GM13976 (cell line): Measurements from ENCODE around the gene NAPG.
A peak's percentile ranks its signal among the peaks of the same experiment; 100 is the strongest.

Experiments used
- DNase-seq: peaks from one replicate; pipeline ENCODE4 v3.0.0; 2012; ENCODE audit warnings: low spot score
- CTCF ChIP-seq: IDR thresholded peaks from 2 replicates; pipeline ENCODE4 v1.5.1; 2012; ENCODE audit warnings: borderline replicate concordance, mild to moderate bottlenecking; ENCODE audit not compliant: insufficient read depth; ENCODE audit errors: extremely low read depth, missing control alignments, control extremely low read depth
- in situ Hi-C: fragments of 300-500 bp; cut with MboI; formaldehyde crosslinking; loops from one replicate; pipeline ENCODE4 v1.12.0; 2022; ENCODE audit warnings: low sequenced_read_pairs, mixed read lengths, inconsistent platforms; ENCODE audit not compliant: unreplicated experiment

NAPG gene

GRCh38 chr18:10557085-10557677, 31.4 kb downstream of the NAPG start:
- in situ Hi-C loops: loop anchor here (25.0 kb wide), 2 partner anchors 605 to 1005 kb away; no protein-coding TSS in a partner anchor
- DNase-seq: no peak
- no peak for TF ChIP-seq CTCF

GRCh38 chr18:10558243-10558966, 32.6 kb downstream of the NAPG start:
- TF ChIP-seq CTCF: no peak
- no peak for DNase-seq
- in situ Hi-C loops: loop anchor here (25.0 kb wide), 2 partner anchors 604 to 1004 kb away; no protein-coding TSS in a partner anchor

GRCh38 chr18:10558967-10559298, 33.1 kb downstream of the NAPG start:
- in situ Hi-C loops: loop anchor here (25.0 kb wide), 2 partner anchors 603 to 1003 kb away; no protein-coding TSS in a partner anchor
- DNase-seq: no peak
- TF ChIP-seq CTCF: no peak

GRCh38 chr18:10559553-10560451, 34.0 kb downstream of the NAPG start:
- DNase-seq: peak; percentile 69
- no peak for TF ChIP-seq CTCF
- in situ Hi-C loops: loop anchor here (25.0 kb wide), 2 partner anchors 602 to 1002 kb away; no protein-coding TSS in a partner anchor

- DNase-seq: peak; percentile 79
- TF ChIP-seq CTCF: peak; percentile 59
- in situ Hi-C loops: loop anchor here (25.0 kb wide), 2 partner anchors 602 to 1002 kb away; no protein-coding TSS in a partner anchor
Observed at GRCh38 chr18:10560452-10561045, 34.7 kb downstream of the NAPG start.

GRCh38 chr18:10562773-10563160, 36.9 kb downstream of the NAPG start:
- in situ Hi-C loops: loop anchor here (25.0 kb wide), 2 partner anchors 600 to 1000 kb away; no protein-coding TSS in a partner anchor
- TF ChIP-seq CTCF: no peak
- no peak for DNase-seq
